Adrenal gland (tissue), 12 donors: ENCODE measurements around the gene ITGB3. TPM values are rescaled to one million over a fixed set of nuclear protein-coding genes. Genes with fewer than 3 reads are reported as not detected.

ENCODE experiments used
- DNase-seq, 7 donors: peaks; one replicate each; pipeline ENCODE4 v3.0.0-alpha.2; 2019 to 2020
- H3K27ac ChIP-seq, 5 donors: fragments of 200-600 bp; sonication (generic) in 4 of 5; 1 replicate in 3 of 5; 2 replicates in 2 of 5; pipeline versions ENCODE4 v1.5.1 to v1.8.0; 2016 to 2020; ENCODE audit warnings: mild to moderate bottlenecking in 1 of 5
- H3K27me3 ChIP-seq: fragments of 200-600 bp; 2 replicates; pipeline ENCODE4 v1.8.0; 2021
- H3K36me3 ChIP-seq, 2 donors: fragments of 200-600 bp; replicated peaks in 1 of 2; 1 replicate in 1 of 2; 2 replicates in 1 of 2; pipeline versions ENCODE4 v1.5.1 to v1.8.0; 2018 to 2022
- H3K4me1 ChIP-seq, 2 donors: fragments of 200-600 bp; replicated peaks in 1 of 2; 1 replicate in 1 of 2; 2 replicates in 1 of 2; pipeline versions ENCODE4 v1.5.1 to v1.8.0; 2018 to 2021
- H3K4me3 ChIP-seq, 4 donors: fragments of 200-600 bp; sonication (generic) in 3 of 4; one replicate each; pipeline ENCODE4 v1.5.1; 2016 to 2018
- H3K9me3 ChIP-seq, 3 donors: fragments of 200-600 bp; sonication (generic) in 1 of 3; replicated peaks in 1 of 3; 1 replicate in 2 of 3; 2 replicates in 1 of 3; pipeline versions ENCODE4 v1.5.1 to v1.8.0; 2016 to 2021
- CTCF ChIP-seq, 6 experiments: fragments of 450-650 bp in 4 of 6; fragments of 200-600 bp in 2 of 6; sonication (generic) in 1 of 6; IDR thresholded peaks; 1 replicate in 5 of 6; 2 replicates in 1 of 6; pipeline versions ENCODE4 v1.5.1 to v1.8.0; 2016 to 2021; ENCODE audit warnings: antibody characterized with exemption in 6 of 6, mild to moderate bottlenecking in 2 of 6, moderate library complexity in 1 of 6
- POLR2A ChIP-seq, 2 donors: fragments of 450-650 bp; IDR thresholded peaks; one replicate each; pipeline ENCODE4 v1.6.1; 2017; ENCODE audit warnings: antibody characterized with exemption in 2 of 2, mild to moderate bottlenecking in 2 of 2, moderate library complexity in 1 of 2
- WGBS, 4 donors: extraction: QIAGEN DNeasy Blood & Tissue Kit in 2 of 4; methylation state at CpG; one replicate each; pipeline versions ENCODE4 v1.1.5 to v1.1.7; 2013 to 2017; 5-methylcytosine and 5-hydroxymethylcytosine counted together
- intact Hi-C, 2 donors: fragments of 100-400 bp; cut with DNase I; formaldehyde crosslinking; loops; one replicate each; pipeline versions ENCODE4 v1.14.1 to v1.15.0; 2022 to 2023
- polyA plus RNA-seq, 3 donors: library from polyadenylated mRNA; stranded (reverse); fragments of 200-250 nt in 2 of 3; fragments of 350-450 nt in 1 of 3; fragmentation: Illumina TruSeq in 1 of 3; extraction: RNeasy Lipid Tissue Mini Kit (QIAGEN cat#74804) in 1 of 3; gene quantifications; one replicate each; pipeline ENCODE4 v1.2.3, GENCODE V29; 2013 to 2014
- total RNA-seq, 9 donors: library from RNA; depleted of rRNA in 4 of 9; stranded (reverse); fragments of >200 nt in 4 of 9; fragments of 120-200 nt in 1 of 9; fragmentation: NEBNext Ultra II Directional in 1 of 9; extraction: Animal tissue kit (Norgen Biotek cat#: 25700) in 1 of 9; gene quantifications; one replicate each; pipeline versions ENCODE4 v1.1.0 to v1.2.4, GENCODE V29; 2013 to 2023
- donor health status: healthy with polysubstance abuse.
- donor health status: Bipolar disorder and iron deficiency.
- donor health status: DM: yes; HTN: yes; CAD: no.
- donor health status: DM: no; HTN: no; CAD: no.
- donor health status: DM: no; HTN: no; CAD: no.
- donor health status: DM: yes; HTN: yes; CAD: no.

ITGB3 gene
- total and polyA plus RNA-seq, 12 donors: 0.12 to 3.7 (median 1.5) TPM

- intact Hi-C loops: loop anchor here in 1 of 2 donors (2.0 kb wide), 1 partner anchor 87 kb away; no protein-coding TSS in a partner anchor
- peaks cover 6 to 27% of the 10 kb centered on the region in 2 donors for H3K4me1 ChIP-seq
Measured at GRCh38 chr17:47227862-47228261, 25.8 kb upstream of the ITGB3 start.

GRCh38 chr17:47229535-47230443 lies 23.8 kb upstream of the ITGB3 start:
- 10 to 13% (median 12%) methylated on average over 22 of the region's 22 CpGs for WGBS, 4 donors
- peak overlapping the region in 1 of 4 donors; percentile 4 for H3K4me3 ChIP-seq
- TF ChIP-seq CTCF (IDR thresholded peaks at IDR 0.05) (peak; percentile 90 to 99 (median 98)), POLR2A (IDR thresholded peaks at IDR 0.05) (no peak)
- peaks cover 5 to 23% of the 10 kb centered on the region in 2 donors for H3K4me1 ChIP-seq
- H3K27ac ChIP-seq: peak overlapping the region in 2 of 5 donors; percentile 8 to 18
- H3K9me3 ChIP-seq: no peaks in the 10 kb centered on the region
- DNase-seq: peak; percentile 82 to 96 (median 91)
- no peaks in the 10 kb centered on the region for H3K36me3 ChIP-seq
- no peaks in the 10 kb centered on the region for H3K27me3 ChIP-seq
- intact Hi-C loops: loop anchor here (2.0 to 10.0 kb wide), 3 partner anchors 55 to 88 kb away; no protein-coding TSS in a partner anchor

More at GRCh38 chr17:47227862-47228261, 25.8 kb upstream of the ITGB3 start:
- no peaks in the 10 kb centered on the region for H3K27me3 ChIP-seq
- WGBS, 4 donors: 79 to 94% (median 85%) methylated on average over 2 of the region's 2 CpGs
- no peak overlapping the region for H3K27ac ChIP-seq
- H3K4me3 ChIP-seq: no peak overlapping the region
- DNase-seq: no peak
- no peaks in the 10 kb centered on the region for H3K36me3 ChIP-seq
- TF ChIP-seq POLR2A (IDR thresholded peaks at IDR 0.05): no peak
- no peak for TF ChIP-seq CTCF (IDR thresholded peaks at IDR 0.05)
- H3K9me3 ChIP-seq: no peaks in the 10 kb centered on the region

GRCh38 chr17:47230864-47231263 lies 22.8 kb upstream of the ITGB3 start:
- intact Hi-C loops: loop anchor here (5.0 to 10.0 kb wide), 2 partner anchors 56 to 86 kb away; no protein-coding TSS in a partner anchor
- Histone ChIP-seq H3K9me3 (no peaks in the 10 kb centered on the region), H3K27ac (no peak overlapping the region), H3K4me1 (peaks cover 0 to 12% of the 10 kb centered on the region in 2 donors), H3K27me3 (no peaks in the 10 kb centered on the region), H3K4me3 (no peak overlapping the region), H3K36me3 (no peaks in the 10 kb centered on the region)
- no peak for TF ChIP-seq POLR2A (IDR thresholded peaks at IDR 0.05)
- TF ChIP-seq CTCF (IDR thresholded peaks at IDR 0.05): no peak
- 88 to 90% (median 89%) methylated on average over 10 of the region's 10 CpGs for WGBS, 4 donors
- DNase-seq: no peak

GRCh38 chr17:47231334-47231733 lies 22.3 kb upstream of the ITGB3 start:
- H3K9me3 ChIP-seq: no peaks in the 10 kb centered on the region
- DNase-seq: no peak
- no peaks in the 10 kb centered on the region for H3K27me3 ChIP-seq
- WGBS, 4 donors: 61 to 84% (median 78%) methylated on average over 3 of the region's 3 CpGs
- H3K27ac ChIP-seq: no peak overlapping the region
- peaks cover 0 to 7% of the 10 kb centered on the region in 2 donors for H3K4me1 ChIP-seq
- H3K36me3 ChIP-seq: no peaks in the 10 kb centered on the region
- no peak overlapping the region for H3K4me3 ChIP-seq
- intact Hi-C loops: loop anchor here (5.0 to 10.0 kb wide), 2 partner anchors 57 to 86 kb away; no protein-coding TSS in a partner anchor
- no peak for TF ChIP-seq POLR2A (IDR thresholded peaks at IDR 0.05)
- no peak for TF ChIP-seq CTCF (IDR thresholded peaks at IDR 0.05)
